Hepatocyte (in vitro differentiated cells): ENCODE measurements around the gene MYOCOS.

Experiments
- CTCF ChIP-seq: fragments of 200-600 bp; sonication (generic); IDR thresholded peaks from 2 replicates; pipeline ENCODE4 v1.5.1; 2016; ENCODE audit warnings: antibody characterized with exemption, mild to moderate bottlenecking; ENCODE audit not compliant: poor library complexity
- EZH2 ChIP-seq: fragments of 200-600 bp; sonication (generic); IDR thresholded peaks from 2 replicates; pipeline ENCODE4 v1.6.1; 2016; ENCODE audit warnings: antibody characterized with exemption, mild to moderate bottlenecking, borderline replicate concordance
- EZH2phosphoT487 ChIP-seq: fragments of 200-600 bp; sonication (generic); IDR thresholded peaks from one replicate; pipeline ENCODE4 v1.6.1; 2018; ENCODE audit warnings: antibody characterized with exemption, mild to moderate bottlenecking, low read depth, moderate library complexity; ENCODE audit not compliant: unreplicated experiment, severe bottlenecking

GRCh38 chr1:171590022-171590421, 32.0 kb upstream of the MYOCOS start:
- TF ChIP-seq CTCF (no peak), EZH2phosphoT487 (no peak), EZH2 (no peak)
